ENCODE data around the gene HM13. TPM values are rescaled to one million over a fixed set of nuclear protein-coding genes. Genes with fewer than 3 reads are reported as not detected.

Gene HM13
- total and polyA plus RNA-seq, 2 experiments from 2014 or later = 126 to 150 TPM

DNA sequence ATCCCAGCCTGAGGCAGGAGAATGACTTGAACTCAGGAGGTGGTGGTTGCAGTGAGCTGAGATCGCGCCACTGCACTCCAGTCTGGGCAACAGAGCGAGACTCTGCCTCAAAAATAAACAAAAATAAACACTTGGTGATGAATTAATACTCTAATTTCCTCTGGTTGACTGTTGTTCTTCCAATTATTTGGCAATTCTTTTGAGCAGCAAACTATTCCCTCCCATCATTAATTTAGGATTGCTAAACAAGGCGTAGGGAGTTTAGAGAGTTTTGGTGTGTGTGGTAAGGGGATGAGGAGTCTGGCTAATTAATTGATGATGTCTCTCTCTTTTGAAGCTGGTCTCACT lies 88.2 kb downstream of the HM13 start:
- Histone ChIP-seq H3K36me3 (ENCODE audit: insufficient read depth) (no peaks in the 10 kb centered on the region), H3K27ac (ENCODE audit: low read depth) (no peak overlapping the region), H2AFZ (no peak overlapping the region), H3K79me2 (replicated peaks; ENCODE audit: insufficient read depth) (peaks cover 19% of the 10 kb centered on the region), H3K4me1 (ENCODE audit: insufficient read depth) (peaks cover 34% of the 10 kb centered on the region), H4K20me1 (replicated peaks; ENCODE audit: insufficient read depth) (no peaks in the 10 kb centered on the region), H3K4me2 (peak overlapping the region; percentile 35; the same call in 1 of the 2 replicates), H3K27me3 (ENCODE audit: insufficient read depth) (no peaks in the 10 kb centered on the region), H3K4me3 (no peak overlapping the region), H3F3A (replicated peaks; ENCODE audit: low read depth) (peaks cover 30% of the 10 kb centered on the region), H3K9me2 (ENCODE audit: insufficient read depth) (no peaks in the 10 kb centered on the region)
- DNase-seq (ENCODE audit: low spot score) = no peak
- no peak for TF ChIP-seq JUNB (IDR thresholded peaks at IDR 0.05; ENCODE audit: unreplicated experiment)
- TF ChIP-seq, protein P1, sequence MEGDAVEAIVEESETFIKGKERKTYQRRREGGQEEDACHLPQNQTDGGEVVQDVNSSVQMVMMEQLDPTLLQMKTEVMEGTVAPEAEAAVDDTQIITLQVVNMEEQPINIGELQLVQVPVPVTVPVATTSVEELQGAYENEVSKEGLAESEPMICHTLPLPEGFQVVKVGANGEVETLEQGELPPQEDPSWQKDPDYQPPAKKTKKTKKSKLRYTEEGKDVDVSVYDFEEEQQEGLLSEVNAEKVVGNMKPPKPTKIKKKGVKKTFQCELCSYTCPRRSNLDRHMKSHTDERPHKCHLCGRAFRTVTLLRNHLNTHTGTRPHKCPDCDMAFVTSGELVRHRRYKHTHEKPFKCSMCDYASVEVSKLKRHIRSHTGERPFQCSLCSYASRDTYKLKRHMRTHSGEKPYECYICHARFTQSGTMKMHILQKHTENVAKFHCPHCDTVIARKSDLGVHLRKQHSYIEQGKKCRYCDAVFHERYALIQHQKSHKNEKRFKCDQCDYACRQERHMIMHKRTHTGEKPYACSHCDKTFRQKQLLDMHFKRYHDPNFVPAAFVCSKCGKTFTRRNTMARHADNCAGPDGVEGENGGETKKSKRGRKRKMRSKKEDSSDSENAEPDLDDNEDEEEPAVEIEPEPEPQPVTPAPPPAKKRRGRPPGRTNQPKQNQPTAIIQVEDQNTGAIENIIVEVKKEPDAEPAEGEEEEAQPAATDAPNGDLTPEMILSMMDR (conservative IDR thresholded peaks at IDR 0.05; ENCODE audit: low read depth in 2 of 2) = no peak
- no peak for TF ChIP-seq EZH2phosphoT487 (IDR thresholded peaks at IDR 0.05; ENCODE audit: unreplicated experiment)
- TF ChIP-seq ZNF331 (CRISPR knock-in tag; IDR thresholded peaks at IDR 0.05; ENCODE audit: low read depth) = no peak
- no peak for TF ChIP-seq ZNF114 (CRISPR knock-in tag; IDR thresholded peaks at IDR 0.05)
- TF ChIP-seq NANOG (IDR thresholded peaks at IDR 0.05; ENCODE audit: borderline replicate concordance) = no peak
- TF ChIP-seq, protein P2, sequence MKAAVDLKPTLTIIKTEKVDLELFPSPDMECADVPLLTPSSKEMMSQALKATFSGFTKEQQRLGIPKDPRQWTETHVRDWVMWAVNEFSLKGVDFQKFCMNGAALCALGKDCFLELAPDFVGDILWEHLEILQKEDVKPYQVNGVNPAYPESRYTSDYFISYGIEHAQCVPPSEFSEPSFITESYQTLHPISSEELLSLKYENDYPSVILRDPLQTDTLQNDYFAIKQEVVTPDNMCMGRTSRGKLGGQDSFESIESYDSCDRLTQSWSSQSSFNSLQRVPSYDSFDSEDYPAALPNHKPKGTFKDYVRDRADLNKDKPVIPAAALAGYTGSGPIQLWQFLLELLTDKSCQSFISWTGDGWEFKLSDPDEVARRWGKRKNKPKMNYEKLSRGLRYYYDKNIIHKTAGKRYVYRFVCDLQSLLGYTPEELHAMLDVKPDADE (IDR thresholded peaks at IDR 0.05) = no peak
- TF ChIP-seq, protein P3, sequence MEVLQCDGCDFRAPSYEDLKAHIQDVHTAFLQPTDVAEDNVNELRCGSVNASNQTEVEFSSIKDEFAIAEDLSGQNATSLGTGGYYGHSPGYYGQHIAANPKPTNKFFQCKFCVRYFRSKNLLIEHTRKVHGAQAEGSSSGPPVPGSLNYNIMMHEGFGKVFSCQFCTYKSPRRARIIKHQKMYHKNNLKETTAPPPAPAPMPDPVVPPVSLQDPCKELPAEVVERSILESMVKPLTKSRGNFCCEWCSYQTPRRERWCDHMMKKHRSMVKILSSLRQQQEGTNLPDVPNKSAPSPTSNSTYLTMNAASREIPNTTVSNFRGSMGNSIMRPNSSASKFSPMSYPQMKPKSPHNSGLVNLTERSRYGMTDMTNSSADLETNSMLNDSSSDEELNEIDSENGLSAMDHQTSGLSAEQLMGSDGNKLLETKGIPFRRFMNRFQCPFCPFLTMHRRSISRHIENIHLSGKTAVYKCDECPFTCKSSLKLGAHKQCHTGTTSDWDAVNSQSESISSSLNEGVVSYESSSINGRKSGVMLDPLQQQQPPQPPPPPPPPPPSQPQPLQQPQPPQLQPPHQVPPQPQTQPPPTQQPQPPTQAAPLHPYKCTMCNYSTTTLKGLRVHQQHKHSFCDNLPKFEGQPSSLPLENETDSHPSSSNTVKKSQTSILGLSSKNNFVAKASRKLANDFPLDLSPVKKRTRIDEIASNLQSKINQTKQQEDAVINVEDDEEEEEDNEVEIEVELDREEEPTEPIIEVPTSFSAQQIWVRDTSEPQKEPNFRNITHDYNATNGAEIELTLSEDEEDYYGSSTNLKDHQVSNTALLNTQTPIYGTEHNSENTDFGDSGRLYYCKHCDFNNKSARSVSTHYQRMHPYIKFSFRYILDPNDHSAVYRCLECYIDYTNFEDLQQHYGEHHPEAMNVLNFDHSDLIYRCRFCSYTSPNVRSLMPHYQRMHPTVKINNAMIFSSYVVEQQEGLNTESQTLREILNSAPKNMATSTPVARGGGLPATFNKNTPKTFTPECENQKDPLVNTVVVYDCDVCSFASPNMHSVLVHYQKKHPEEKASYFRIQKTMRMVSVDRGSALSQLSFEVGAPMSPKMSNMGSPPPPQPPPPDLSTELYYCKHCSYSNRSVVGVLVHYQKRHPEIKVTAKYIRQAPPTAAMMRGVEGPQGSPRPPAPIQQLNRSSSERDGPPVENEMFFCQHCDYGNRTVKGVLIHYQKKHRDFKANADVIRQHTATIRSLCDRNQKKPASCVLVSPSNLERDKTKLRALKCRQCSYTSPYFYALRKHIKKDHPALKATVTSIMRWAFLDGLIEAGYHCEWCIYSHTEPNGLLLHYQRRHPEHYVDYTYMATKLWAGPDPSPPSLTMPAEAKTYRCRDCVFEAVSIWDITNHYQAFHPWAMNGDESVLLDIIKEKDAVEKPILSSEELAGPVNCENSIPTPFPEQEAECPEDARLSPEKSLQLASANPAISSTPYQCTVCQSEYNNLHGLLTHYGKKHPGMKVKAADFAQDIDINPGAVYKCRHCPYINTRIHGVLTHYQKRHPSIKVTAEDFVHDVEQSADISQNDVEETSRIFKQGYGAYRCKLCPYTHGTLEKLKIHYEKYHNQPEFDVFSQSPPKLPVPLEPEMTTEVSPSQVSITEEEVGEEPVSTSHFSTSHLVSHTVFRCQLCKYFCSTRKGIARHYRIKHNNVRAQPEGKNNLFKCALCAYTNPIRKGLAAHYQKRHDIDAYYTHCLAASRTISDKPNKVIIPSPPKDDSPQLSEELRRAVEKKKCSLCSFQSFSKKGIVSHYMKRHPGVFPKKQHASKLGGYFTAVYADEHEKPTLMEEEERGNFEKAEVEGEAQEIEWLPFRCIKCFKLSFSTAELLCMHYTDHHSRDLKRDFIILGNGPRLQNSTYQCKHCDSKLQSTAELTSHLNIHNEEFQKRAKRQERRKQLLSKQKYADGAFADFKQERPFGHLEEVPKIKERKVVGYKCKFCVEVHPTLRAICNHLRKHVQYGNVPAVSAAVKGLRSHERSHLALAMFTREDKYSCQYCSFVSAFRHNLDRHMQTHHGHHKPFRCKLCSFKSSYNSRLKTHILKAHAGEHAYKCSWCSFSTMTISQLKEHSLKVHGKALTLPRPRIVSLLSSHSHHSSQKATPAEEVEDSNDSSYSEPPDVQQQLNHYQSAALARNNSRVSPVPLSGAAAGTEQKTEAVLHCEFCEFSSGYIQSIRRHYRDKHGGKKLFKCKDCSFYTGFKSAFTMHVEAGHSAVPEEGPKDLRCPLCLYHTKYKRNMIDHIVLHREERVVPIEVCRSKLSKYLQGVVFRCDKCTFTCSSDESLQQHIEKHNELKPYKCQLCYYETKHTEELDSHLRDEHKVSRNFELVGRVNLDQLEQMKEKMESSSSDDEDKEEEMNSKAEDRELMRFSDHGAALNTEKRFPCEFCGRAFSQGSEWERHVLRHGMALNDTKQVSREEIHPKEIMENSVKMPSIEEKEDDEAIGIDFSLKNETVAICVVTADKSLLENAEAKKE (CRISPR knock-in tag; IDR thresholded peaks at IDR 0.05) = no peak
- TF ChIP-seq POLR2AphosphoS5 (IDR thresholded peaks at IDR 0.05; ENCODE audit: low read depth) = no peak
- no peak for TF ChIP-seq STAT1 (IDR thresholded peaks at IDR 0.05; ENCODE audit: unreplicated experiment)
- no peak for TF ChIP-seq EZH2 (IDR thresholded peaks at IDR 0.05; ENCODE audit: low read depth, unreplicated experiment)
- peaks cover 5% of the 10 kb centered on the region; the same call in 1 of the 3 replicates for H3K9me3 Mint-ChIP-seq
- no peak overlapping the region for H3K27ac Mint-ChIP-seq
- no peak overlapping the region for H3K4me3 Mint-ChIP-seq
- H3K27me3 Mint-ChIP-seq (ENCODE audit: insufficient read depth, low read depth, poor library complexity) = peaks cover 39% of the 10 kb centered on the region
- H3K36me3 Mint-ChIP-seq (ENCODE audit: low read depth) = peaks cover 13% of the 10 kb centered on the region
- no peak for ATAC-seq
- H3K4me1 Mint-ChIP-seq = peaks cover 25% of the 10 kb centered on the region

All from GM23338 (cell line).